Keratinocyte (primary cell): ENCODE measurements around the gene DIRAS1. TPM values are rescaled to one million over a fixed set of nuclear protein-coding genes. Genes with fewer than 3 reads are reported as not detected.

Experiments used
- DNase-seq: peaks from one replicate; pipeline ENCODE4 v3.0.0-alpha.2; 2011; ENCODE audit warnings: low read depth, missing footprints, low spot score
- FAIRE-seq: peaks from 2 replicates; lab custom pipeline; 2011; peaks lifted over from hg19 to GRCh38; lab: Jason Lieb, UNC
- H2AFZ ChIP-seq: 2 replicates; pipeline ENCODE4 v1.6.0; 2012; ENCODE audit warnings: low read length, control low read depth, inconsistent platforms; ENCODE audit not compliant: control insufficient read depth
- H3K27ac ChIP-seq: 2 replicates; pipeline ENCODE4 v1.5.1; 2011; ENCODE audit warnings: low read length; ENCODE audit not compliant: control insufficient read depth, insufficient read depth
- H3K27me3 ChIP-seq: 3 replicates; pipeline ENCODE4 v1.6.0; 2011; ENCODE audit warnings: low read length; ENCODE audit not compliant: control insufficient read depth, insufficient read depth; ENCODE audit errors: extremely low read depth
- H3K36me3 ChIP-seq, 2 experiments: 2 replicates in 1 of 2; 3 replicates in 1 of 2; pipeline ENCODE4 v1.5.1; 2011; ENCODE audit warnings: low read length in 2 of 2, mild to moderate bottlenecking in 1 of 2; ENCODE audit not compliant: control insufficient read depth in 2 of 2, insufficient read depth in 2 of 2; ENCODE audit errors: extremely low read depth in 1 of 2
- H3K4me1 ChIP-seq: 3 replicates; pipeline ENCODE4 v1.5.1; 2011; ENCODE audit warnings: low read length; ENCODE audit not compliant: control insufficient read depth, insufficient read depth; ENCODE audit errors: extremely low read depth
- H3K4me2 ChIP-seq: 3 replicates; pipeline ENCODE4 v1.6.0; 2011; ENCODE audit warnings: low read depth, low read length; ENCODE audit not compliant: control insufficient read depth, insufficient read depth; ENCODE audit errors: extremely low read depth
- H3K4me3 ChIP-seq, 3 experiments: fragments of 200-600 bp in 1 of 3; sonication (generic) in 1 of 3; 2 replicates in 2 of 3; 3 replicates in 1 of 3; pipeline ENCODE4 v1.5.1; 2011 to 2016; ENCODE audit warnings: low read length in 3 of 3, mild to moderate bottlenecking in 3 of 3, control low read depth in 2 of 3, inconsistent platforms in 1 of 3, low read depth in 1 of 3, mixed read lengths in 1 of 3, mixed run types in 1 of 3, moderate library complexity in 1 of 3; ENCODE audit not compliant: control insufficient read depth in 2 of 3, insufficient read depth in 2 of 3; ENCODE audit errors: extremely low read depth in 1 of 3
- H3K79me2 ChIP-seq: 2 replicates; pipeline ENCODE4 v1.6.0; 2012; ENCODE audit warnings: low read length; ENCODE audit not compliant: control insufficient read depth, insufficient read depth
- H3K9ac ChIP-seq: 3 replicates; pipeline ENCODE4 v1.6.0; 2011; ENCODE audit warnings: low read length; ENCODE audit not compliant: control insufficient read depth, insufficient read depth; ENCODE audit errors: extremely low read depth
- H3K9me1 ChIP-seq: 3 replicates; pipeline ENCODE4 v1.6.0; 2011; ENCODE audit warnings: low read length; ENCODE audit not compliant: control insufficient read depth, insufficient read depth; ENCODE audit errors: extremely low read depth
- H3K9me3 ChIP-seq: 2 replicates; pipeline ENCODE4 v1.5.1; 2012; ENCODE audit warnings: low read depth, low read length; ENCODE audit not compliant: control insufficient read depth
- H4K20me1 ChIP-seq: 3 replicates; pipeline ENCODE4 v1.6.0; 2011; ENCODE audit warnings: low read length; ENCODE audit not compliant: control insufficient read depth, insufficient read depth; ENCODE audit errors: extremely low read depth
- EZH2 ChIP-seq: IDR thresholded peaks from one replicate; pipeline ENCODE4 v1.6.1; 2012; ENCODE audit warnings: inconsistent platforms, mild to moderate bottlenecking, low read length, moderate library complexity
- dilution Hi-C: fragments of 300-500 bp; cut with MboI; formaldehyde crosslinking; loops from one replicate; pipeline ENCODE4 v1.7.0; 2020; ENCODE audit warnings: low sequenced_read_pairs; ENCODE audit not compliant: extremely low pct_ligation_motif_present
- polyA minus RNA-seq, 3 experiments: library from RNA; depleted of rRNA, polyadenylated mRNA; stranded (reverse); fragments of >200 nt; gene quantifications; 1 replicate in 1 of 3; 2 replicates in 1 of 3; 3 replicates in 1 of 3; pipeline ENCODE4 v1.2.3, GENCODE V29; 2011
- polyA plus RNA-seq, 5 experiments: library from polyadenylated mRNA; depleted of rRNA in 3 of 5; stranded (reverse) in 3 of 5; stranded (forward) in 1 of 5; unstranded in 1 of 5; fragments of >200 nt; gene quantifications; 1 replicate in 1 of 5; 2 replicates in 3 of 5; 3 replicates in 1 of 5; pipeline versions ENCODE4 v1.2.1 to v1.2.3, GENCODE V29; 2011 to 2012; ENCODE audit warnings: missing spikeins in 2 of 5, low read depth in 1 of 5, low replicate concordance in 1 of 5
- TF ChIP-seq, protein P1 (sequence below), 3 experiments: IDR thresholded peaks in 1 of 3; conservative IDR thresholded peaks in 1 of 3; optimal IDR thresholded peaks in 1 of 3; 2 replicates in 2 of 3; 3 replicates in 1 of 3; pipeline versions ENCODE3 to v1.5.1; 2011; ENCODE audit warnings: low read length in 3 of 3, mild to moderate bottlenecking in 3 of 3, moderate library complexity in 2 of 3, control low read depth in 1 of 3, inconsistent platforms in 1 of 3; ENCODE audit not compliant: insufficient read depth in 2 of 3; ENCODE audit errors: extremely low read depth in 1 of 3

DIRAS1 gene, protein sequence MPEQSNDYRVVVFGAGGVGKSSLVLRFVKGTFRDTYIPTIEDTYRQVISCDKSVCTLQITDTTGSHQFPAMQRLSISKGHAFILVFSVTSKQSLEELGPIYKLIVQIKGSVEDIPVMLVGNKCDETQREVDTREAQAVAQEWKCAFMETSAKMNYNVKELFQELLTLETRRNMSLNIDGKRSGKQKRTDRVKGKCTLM
- polyA plus RNA-seq (0.10 to 2.2 TPM (median 0.34 TPM) in 3 replicates), polyA minus RNA-seq (0.13 to 1.4 TPM (median 0.20 TPM) in 3 replicates)
- polyA plus RNA-seq (2011; ENCODE audit: low read depth): 0.42 TPM
- polyA plus RNA-seq (2011; cell fraction: cytosol; rRNA removed): 0.44 and 0.91 TPM in 2 replicates
- 0.73 and 0.96 TPM in 2 replicates for polyA plus RNA-seq (2011; cell fraction: nucleus; rRNA removed)
- 0.62 and 1.3 TPM in 2 replicates for polyA plus RNA-seq (2012; ENCODE audit: low replicate concordance)
- polyA minus RNA-seq (2011; cell fraction: cytosol; rRNA and poly(A)+ RNA removed): 1.2 TPM
- 0.74 and 0.78 TPM in 2 replicates for polyA minus RNA-seq (2011; cell fraction: nucleus; rRNA and poly(A)+ RNA removed)

DNA sequence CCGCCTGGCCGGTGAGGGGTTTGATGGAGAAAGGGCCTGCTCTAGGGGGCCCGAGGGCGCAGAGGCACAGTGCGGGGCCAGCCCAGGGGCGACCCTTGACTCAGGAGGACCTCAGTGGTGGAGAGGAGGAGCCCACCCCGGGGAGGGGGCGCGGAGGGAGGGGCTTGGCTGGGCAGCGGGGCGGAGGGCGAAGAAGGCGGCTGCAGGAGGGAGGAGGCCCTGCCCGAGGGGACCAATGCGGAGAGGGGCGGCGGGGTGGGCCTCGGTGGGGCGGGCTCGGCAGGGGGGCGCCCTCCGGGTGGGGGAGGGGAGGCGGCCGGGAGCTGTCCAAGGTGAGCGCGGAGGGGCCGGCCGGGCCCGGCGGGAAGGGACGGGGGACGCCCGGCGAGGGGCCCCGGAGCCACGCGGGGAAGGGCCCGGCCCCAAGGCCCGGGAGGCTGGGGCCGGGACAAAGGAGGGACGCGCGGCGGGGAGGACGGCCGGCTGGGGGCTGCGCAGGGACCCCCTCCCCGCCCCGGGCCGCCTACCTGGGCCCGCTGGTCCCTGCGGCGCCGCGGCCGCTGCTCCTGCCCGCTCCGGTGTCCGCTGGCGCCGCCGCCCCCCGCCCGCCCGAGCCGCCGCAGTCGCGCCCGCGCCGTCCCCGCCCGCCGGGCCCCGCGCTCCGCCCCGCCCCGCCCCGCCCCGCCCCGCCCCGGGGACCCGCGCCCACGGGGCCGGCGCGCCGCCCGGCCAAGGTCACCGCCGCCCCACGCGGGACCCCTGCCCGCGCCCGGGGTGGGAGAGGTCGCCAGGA lies at the start of gene DIRAS1:
Gene DIRAS1 (minus strand): TSS at position 596 of the 793 bp plus-strand sequence. CDS start 3,566 bp downstream, outside the sequence.
- Histone ChIP-seq H4K20me1 (no peaks in the 10 kb centered on the region), H3K9me1 (no peaks in the 10 kb centered on the region), H3K9me3 (peaks cover under 1% of the 10 kb centered on the region), H3K9ac (no peak within 1 kb of the TSS), H3K4me2 (peak within 1 kb of the TSS; percentile 27), H3K79me2 (no peaks in the 10 kb centered on the region), H3K27ac (no peak within 1 kb of the TSS), H3K4me3 (peak within 1 kb of the TSS in 1 of 3 experiments; percentile 3), H3K36me3 (no peaks in the 10 kb centered on the region), H3K4me1 (no peaks in the 10 kb centered on the region), H2AFZ (no peak within 1 kb of the TSS), H3K27me3 (peaks cover 39% of the 10 kb centered on the region)
- no peak for TF ChIP-seq EZH2
- TF ChIP-seq, protein P1, sequence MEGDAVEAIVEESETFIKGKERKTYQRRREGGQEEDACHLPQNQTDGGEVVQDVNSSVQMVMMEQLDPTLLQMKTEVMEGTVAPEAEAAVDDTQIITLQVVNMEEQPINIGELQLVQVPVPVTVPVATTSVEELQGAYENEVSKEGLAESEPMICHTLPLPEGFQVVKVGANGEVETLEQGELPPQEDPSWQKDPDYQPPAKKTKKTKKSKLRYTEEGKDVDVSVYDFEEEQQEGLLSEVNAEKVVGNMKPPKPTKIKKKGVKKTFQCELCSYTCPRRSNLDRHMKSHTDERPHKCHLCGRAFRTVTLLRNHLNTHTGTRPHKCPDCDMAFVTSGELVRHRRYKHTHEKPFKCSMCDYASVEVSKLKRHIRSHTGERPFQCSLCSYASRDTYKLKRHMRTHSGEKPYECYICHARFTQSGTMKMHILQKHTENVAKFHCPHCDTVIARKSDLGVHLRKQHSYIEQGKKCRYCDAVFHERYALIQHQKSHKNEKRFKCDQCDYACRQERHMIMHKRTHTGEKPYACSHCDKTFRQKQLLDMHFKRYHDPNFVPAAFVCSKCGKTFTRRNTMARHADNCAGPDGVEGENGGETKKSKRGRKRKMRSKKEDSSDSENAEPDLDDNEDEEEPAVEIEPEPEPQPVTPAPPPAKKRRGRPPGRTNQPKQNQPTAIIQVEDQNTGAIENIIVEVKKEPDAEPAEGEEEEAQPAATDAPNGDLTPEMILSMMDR (optimal IDR thresholded peaks at IDR 0.05 in 1 of 3, IDR thresholded peaks at IDR 0.05 in 1 of 3, conservative IDR thresholded peaks at IDR 0.05 in 1 of 3; ENCODE audit: extremely low read depth in 1 of 3, insufficient read depth in 2 of 3, low read length in 3 of 3): no peak
- dilution Hi-C loops: no loop called here
- DNase-seq (no peak), FAIRE-seq (no peak)

- H3K9me1 ChIP-seq: no peaks in the 10 kb centered on the region
- FAIRE-seq: no peak
- H3K79me2 ChIP-seq: peaks cover 67% of the 10 kb centered on the region
- no peaks in the 10 kb centered on the region for H3K4me1 ChIP-seq
- dilution Hi-C loops: no loop called here
- DNase-seq: no peak
- no peaks in the 10 kb centered on the region for H3K27me3 ChIP-seq
- H3K9ac ChIP-seq: no peak overlapping the region
- no peak overlapping the region for H3K4me3 ChIP-seq
- H3K9me3 ChIP-seq: no peaks in the 10 kb centered on the region
- peaks cover 30% of the 10 kb centered on the region for H4K20me1 ChIP-seq
- H2AFZ ChIP-seq: no peak overlapping the region
- no peak overlapping the region for H3K27ac ChIP-seq
- H3K4me2 ChIP-seq: no peak overlapping the region
- H3K36me3 ChIP-seq: peaks cover 15 to 20% of the 10 kb centered on the region in 2 experiments
- TF ChIP-seq, protein P1 (optimal IDR thresholded peaks at IDR 0.05 in 1 of 3, IDR thresholded peaks at IDR 0.05 in 1 of 3, conservative IDR thresholded peaks at IDR 0.05 in 1 of 3; ENCODE audit: extremely low read depth in 1 of 3, insufficient read depth in 2 of 3, low read length in 3 of 3): no peak
- TF ChIP-seq EZH2: no peak
Measured at GRCh38 chr19:2770055-2771013, 49.2 kb upstream of the DIRAS1 start.
